ENCODE results near the gene RNF214.

DNA sequence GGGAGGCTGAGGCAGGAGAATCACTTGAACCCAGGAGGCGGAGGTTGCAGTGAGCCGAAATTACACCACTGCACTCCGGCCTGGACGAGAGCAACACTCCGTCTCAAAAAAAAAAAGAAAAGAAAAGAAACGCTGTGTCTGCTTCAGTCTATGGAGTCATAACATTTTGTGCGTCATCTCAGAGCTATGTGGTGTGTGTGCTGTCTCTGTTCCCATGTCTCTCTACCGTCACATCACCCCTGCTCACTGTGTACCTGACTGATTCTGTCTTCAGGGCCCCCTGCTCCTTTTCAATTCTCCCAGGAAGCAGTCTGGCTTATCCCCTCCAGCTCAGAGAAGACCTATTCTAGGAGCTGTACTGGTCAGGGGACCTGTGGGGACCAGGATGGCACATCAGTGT, 65.7 kb downstream of the RNF214 start:
- TF ChIP-seq, protein P1, sequence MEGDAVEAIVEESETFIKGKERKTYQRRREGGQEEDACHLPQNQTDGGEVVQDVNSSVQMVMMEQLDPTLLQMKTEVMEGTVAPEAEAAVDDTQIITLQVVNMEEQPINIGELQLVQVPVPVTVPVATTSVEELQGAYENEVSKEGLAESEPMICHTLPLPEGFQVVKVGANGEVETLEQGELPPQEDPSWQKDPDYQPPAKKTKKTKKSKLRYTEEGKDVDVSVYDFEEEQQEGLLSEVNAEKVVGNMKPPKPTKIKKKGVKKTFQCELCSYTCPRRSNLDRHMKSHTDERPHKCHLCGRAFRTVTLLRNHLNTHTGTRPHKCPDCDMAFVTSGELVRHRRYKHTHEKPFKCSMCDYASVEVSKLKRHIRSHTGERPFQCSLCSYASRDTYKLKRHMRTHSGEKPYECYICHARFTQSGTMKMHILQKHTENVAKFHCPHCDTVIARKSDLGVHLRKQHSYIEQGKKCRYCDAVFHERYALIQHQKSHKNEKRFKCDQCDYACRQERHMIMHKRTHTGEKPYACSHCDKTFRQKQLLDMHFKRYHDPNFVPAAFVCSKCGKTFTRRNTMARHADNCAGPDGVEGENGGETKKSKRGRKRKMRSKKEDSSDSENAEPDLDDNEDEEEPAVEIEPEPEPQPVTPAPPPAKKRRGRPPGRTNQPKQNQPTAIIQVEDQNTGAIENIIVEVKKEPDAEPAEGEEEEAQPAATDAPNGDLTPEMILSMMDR (IDR thresholded peaks at IDR 0.05) = no peak
- TF ChIP-seq POLR2A (IDR thresholded peaks at IDR 0.05) = no peak
